A549 treated with AZD2906 at 1 μM for 4 hours (cell line): ENCODE results near the gene DBI. TPM values are rescaled to one million over a fixed set of nuclear protein-coding genes. Genes with fewer than 3 reads are reported as not detected.

Source experiments
- total RNA-seq: library from RNA; stranded (reverse); fragments of 200-300 nt; extraction: Qiagen RNA extraction; gene quantifications from 5 replicates; pipeline ENCODE4 v1.2.3, GENCODE V29; 2022

Gene DBI
- total RNA-seq = 388 to 472 TPM (median 389 TPM) in 5 replicates

DNA sequence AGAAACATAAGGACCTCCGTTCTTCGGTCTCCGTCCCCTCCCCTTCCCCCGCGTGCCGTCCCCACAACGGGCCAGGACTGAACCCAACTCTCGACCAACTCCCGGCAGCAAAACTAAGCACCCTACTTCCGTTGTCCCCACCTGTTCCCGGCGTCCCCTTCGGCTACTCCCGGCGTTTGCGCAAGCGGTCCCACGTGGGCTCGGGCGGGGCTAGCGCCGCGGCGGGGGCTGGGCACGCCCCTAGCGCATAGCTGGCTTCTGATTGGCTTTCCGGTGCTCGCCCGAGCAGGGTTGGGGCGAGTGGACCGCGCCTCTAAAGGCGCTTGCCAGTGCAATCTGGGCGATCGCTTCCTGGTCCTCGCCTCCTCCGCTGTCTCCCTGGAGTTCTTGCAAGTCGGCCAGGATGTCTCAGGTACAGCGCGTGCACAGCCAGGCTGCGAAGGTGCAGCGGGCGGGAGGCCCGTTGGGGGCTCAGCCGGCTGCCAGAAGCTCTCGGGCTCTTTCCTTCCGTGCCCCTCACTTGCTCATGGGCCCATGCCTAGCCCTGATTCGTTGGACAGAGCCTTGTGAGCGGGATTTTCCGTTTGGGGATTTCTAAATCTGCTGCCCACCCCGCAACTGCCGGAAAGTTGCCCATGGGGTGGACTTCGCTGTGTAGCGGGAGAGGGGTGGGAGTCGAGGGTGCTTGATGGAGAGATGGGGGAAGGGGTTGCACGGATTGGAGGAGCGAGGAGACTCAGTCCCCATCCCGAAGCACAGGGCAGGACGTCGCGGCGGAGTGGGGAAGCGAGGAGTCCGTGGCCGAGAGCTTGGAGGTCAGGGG is at the start of gene DBI, which contains the start of gene C2orf76:
TSS of gene DBI (plus strand) at position 329 of the 823 bp plus-strand sequence. CDS start at position 404, 75 bp downstream.
TSS of gene C2orf76 (minus strand) at position 186 of the 823 bp plus-strand sequence. CDS start 26,875 bp downstream, outside the sequence.

Other genes starting within 250 kb of the DBI start
- 0.31 to 0.76 TPM (median 0.64 TPM) in 5 replicates for gene C1QL2, start 208.2 kb upstream of the DBI start, total RNA-seq
- gene STEAP3, start 143.1 kb upstream of the DBI start, total RNA-seq = 44.8 to 53.7 TPM (median 48.2 TPM) in 5 replicates
- 10.6 to 12.8 TPM (median 11.3 TPM) in 5 replicates for gene C2orf76, start 143 bp upstream of the DBI start, total RNA-seq
- 2.1 to 2.8 TPM (median 2.6 TPM) in 5 replicates for gene TMEM37, start 64.9 kb downstream of the DBI start, total RNA-seq
- 0.10 TPM in 1 of 5 replicates, not detected in the others for gene SCTR, start 157.5 kb downstream of the DBI start, total RNA-seq
- 0.14 to 0.40 TPM (median 0.26 TPM) in 5 replicates for gene CFAP221, start 177.5 kb downstream of the DBI start, total RNA-seq